HCT116 (cell line): Measurements from ENCODE around the gene TM9SF2. TPM values are rescaled to one million over a fixed set of nuclear protein-coding genes. Genes with fewer than 3 reads are reported as not detected.

Experiments used
- ATAC-seq: fragments of 200-7000 bp; cut with Tn5 transposase; 2 replicates; pipeline ENCODE4 v1.9.1; 2020; ENCODE audit warnings: mild to moderate bottlenecking, moderate library complexity
- BruUV-seq: library from RNA; stranded (reverse); fragments of 400-500 nt; replicated peaks from 2 replicates; lab custom pipeline; 2021; lab: Mats Ljungman, UMichigan
- CTCF ChIA-PET: fragments of 300-600 bp; sonication (Branson Sonifier 250); formaldehyde crosslinking; loops from one replicate; lab custom pipeline; 2021; ENCODE audit warnings: antibody characterized with exemption; lab: Charles Lee
- POLR2A ChIA-PET: fragments of 300-600, 350-600 bp; sonication (Branson Sonifier 250); formaldehyde crosslinking; loops from one replicate; lab custom pipeline; 2021; ENCODE audit warnings: antibody characterized with exemption; lab: Charles Lee
- RAD21 ChIA-PET, 2 experiments: fragments of 300-600 bp; sonication (Branson Sonifier 250); formaldehyde crosslinking; loops; one replicate each; lab custom pipeline; 2023; ENCODE audit warnings: low total read pairs in 2 of 2; ENCODE audit not compliant: uncharacterized antibody in 2 of 2, unreplicated experiment in 2 of 2, low non-redundant PET in 1 of 2; lab: Charles Lee
- DNase-seq: peaks from one replicate; pipeline ENCODE4 v3.0.0-alpha.2; 2010; ENCODE audit warnings: low read depth, low spot score
- H2AFZ ChIP-seq: fragments of 200-600 bp; shearing (Covaris generic), sonication (generic); 2 replicates; pipeline ENCODE4 v1.6.1; 2017; ENCODE audit warnings: low read depth, mixed run types, mixed read lengths, antibody characterized with exemption, low read length; ENCODE audit not compliant: poor library complexity, severe bottlenecking
- H3K27ac ChIP-seq: 2 replicates; pipeline ENCODE4 v1.5.1; 2012; ENCODE audit warnings: low read depth, low read length
- H3K27me3 ChIP-seq: fragments of 200-600 bp; sonication (generic); 2 replicates; pipeline ENCODE4 v1.6.1; 2016; ENCODE audit warnings: mixed run types, low read length, mixed read lengths; ENCODE audit not compliant: insufficient read depth
- H3K36me3 ChIP-seq, 2 experiments: fragments of 200-500 bp in 1 of 2; fragments of 200-600 bp in 1 of 2; sonication (Bioruptor generic) in 1 of 2; sonication (generic) in 1 of 2; 2 replicates each; pipeline versions ENCODE4 v1.5.1 to v1.6.1; 2014 to 2016; ENCODE audit warnings: low read length in 2 of 2, inconsistent platforms in 1 of 2, mixed read lengths in 1 of 2, mixed run types in 1 of 2; ENCODE audit not compliant: insufficient read depth in 2 of 2, control insufficient read depth in 1 of 2
- H3K4me1 ChIP-seq, 2 experiments: fragments of 200-600 bp in 1 of 2; sonication (generic) in 1 of 2; 2 replicates each; pipeline versions ENCODE4 v1.5.1 to v1.6.1; 2012 to 2017; ENCODE audit warnings: low read length in 2 of 2, inconsistent platforms in 1 of 2, mild to moderate bottlenecking in 1 of 2, mixed read lengths in 1 of 2, mixed run types in 1 of 2, moderate library complexity in 1 of 2; ENCODE audit not compliant: insufficient read depth in 2 of 2, control insufficient read depth in 1 of 2
- H3K4me2 ChIP-seq: fragments of 200-600 bp; sonication (generic); 2 replicates; pipeline ENCODE4 v1.6.1; 2017; ENCODE audit warnings: mixed run types, low read length, mixed read lengths
- H3K4me3 ChIP-seq, 2 experiments: fragments of 200-600 bp in 1 of 2; sonication (generic) in 1 of 2; replicated peaks in 1 of 2; 2 replicates each; pipeline ENCODE4 v1.5.1; 2011 to 2016; ENCODE audit warnings: low read length in 2 of 2, control low read depth in 1 of 2, low read depth in 1 of 2, mild to moderate bottlenecking in 1 of 2, mixed read lengths in 1 of 2, mixed run types in 1 of 2
- H3K79me2 ChIP-seq: fragments of 200-600 bp; sonication (generic); 2 replicates; pipeline ENCODE4 v1.6.1; 2017; ENCODE audit warnings: mild to moderate bottlenecking, mixed run types, low read length, moderate library complexity, mixed read lengths; ENCODE audit not compliant: insufficient read depth
- H3K9ac ChIP-seq: fragments of 200-600 bp; sonication (generic); 2 replicates; pipeline ENCODE4 v1.6.1; 2016; ENCODE audit warnings: low read length, mixed read lengths
- H3K9me2 ChIP-seq: fragments of 200-600 bp; sonication (generic), shearing (Covaris generic); 2 replicates; pipeline ENCODE4 v1.6.1; 2017; ENCODE audit warnings: mixed run types, mild to moderate bottlenecking, moderate library complexity; ENCODE audit not compliant: insufficient read depth
- H3K9me3 ChIP-seq, 2 experiments: fragments of 200-500 bp in 1 of 2; fragments of 200-600 bp in 1 of 2; sonication (Bioruptor generic) in 1 of 2; sonication (generic) in 1 of 2; 2 replicates each; pipeline ENCODE4 v1.6.1; 2014 to 2017; ENCODE audit warnings: low read length in 2 of 2, mixed read lengths in 2 of 2, inconsistent platforms in 1 of 2, low read depth in 1 of 2, mild to moderate bottlenecking in 1 of 2, mixed run types in 1 of 2, moderate library complexity in 1 of 2; ENCODE audit not compliant: control insufficient read depth in 1 of 2, insufficient read depth in 1 of 2
- H4K20me1 ChIP-seq: fragments of 200-600 bp; sonication (generic), shearing (Covaris generic); 2 replicates; pipeline ENCODE4 v1.6.1; 2017; ENCODE audit warnings: mixed run types, mild to moderate bottlenecking, moderate library complexity; ENCODE audit not compliant: insufficient read depth
- CBX3 ChIP-seq: IDR thresholded peaks from 2 replicates; pipeline ENCODE4 v1.6.1; 2012; ENCODE audit warnings: low read depth
- CEBPB ChIP-seq: IDR thresholded peaks from 2 replicates; pipeline ENCODE4 v1.6.1; 2012; ENCODE audit warnings: low read depth
- EGR1 ChIP-seq: IDR thresholded peaks from 2 replicates; pipeline ENCODE4 v1.6.1; 2012; ENCODE audit warnings: low read depth
- EZH2 ChIP-seq: fragments of 200-600 bp; sonication (generic); IDR thresholded peaks from 2 replicates; pipeline ENCODE4 v1.6.1; 2017; ENCODE audit warnings: antibody characterized with exemption, mixed run types
- EZH2phosphoT487 ChIP-seq: fragments of 200-600 bp; IDR thresholded peaks from 2 replicates; pipeline ENCODE4 v1.6.1; 2018; ENCODE audit warnings: antibody characterized with exemption, borderline replicate concordance
- JUND ChIP-seq: IDR thresholded peaks from 2 replicates; pipeline ENCODE4 v1.6.1; 2012
- MAX ChIP-seq: IDR thresholded peaks from 2 replicates; pipeline ENCODE4 v1.6.1; 2012
- POLR2A ChIP-seq: IDR thresholded peaks from 2 replicates; pipeline ENCODE4 v1.7.0; 2011; ENCODE audit warnings: borderline replicate concordance; ENCODE audit not compliant: insufficient read depth, insufficient read length; ENCODE audit errors: extremely low read depth
- RAD21 ChIP-seq: IDR thresholded peaks from 2 replicates; pipeline ENCODE4 v1.6.1; 2012; ENCODE audit warnings: low read depth, mild to moderate bottlenecking
- SIN3A ChIP-seq: IDR thresholded peaks from 2 replicates; pipeline ENCODE4 v1.6.1; 2012; ENCODE audit warnings: low read depth
- SP1 ChIP-seq: IDR thresholded peaks from 2 replicates; pipeline ENCODE4 v1.6.1; 2012; ENCODE audit warnings: low read depth
- SRF ChIP-seq: IDR thresholded peaks from 2 replicates; pipeline ENCODE4 v1.6.1; 2012; ENCODE audit warnings: low read depth
- YY1 ChIP-seq: IDR thresholded peaks from 2 replicates; pipeline ENCODE4 v1.6.1; 2011; ENCODE audit warnings: low read length, low read depth, moderate library complexity, mild to moderate bottlenecking; ENCODE audit not compliant: insufficient replicate concordance; ENCODE audit errors: extremely low read depth
- ZFX ChIP-seq: fragments of 450-650 bp; IDR thresholded peaks from 2 replicates; pipeline ENCODE4 v1.6.1; 2017
- ZNF274 ChIP-seq: fragments of 200-500 bp; sonication (Bioruptor generic); IDR thresholded peaks from 2 replicates; pipeline ENCODE4 v1.6.1; 2014; ENCODE audit warnings: mild to moderate bottlenecking, low read depth, low read length, inconsistent platforms
- intact Hi-C: fragments of 100-400 bp; cut with micrococcal nuclease; formaldehyde crosslinking; loops from 2 replicates; pipeline ENCODE4 v1.10.0; 2022
- total RNA-seq: library from RNA; stranded (reverse); gene quantifications from one replicate; pipeline ENCODE4 v1.2.1, GENCODE V29; 2021; ENCODE audit not compliant: unreplicated experiment
- TF ChIP-seq, protein P1 (sequence below), 3 experiments: fragments of 200-600 bp in 1 of 3; sonication (generic) in 1 of 3; IDR thresholded peaks in 2 of 3; conservative IDR thresholded peaks in 1 of 3; 2 replicates each; pipeline ENCODE4 v1.5.1; 2012 to 2017; ENCODE audit warnings: low read depth in 2 of 3, low read length in 2 of 3, antibody characterized with exemption in 1 of 3, borderline replicate concordance in 1 of 3, control low read depth in 1 of 3, mild to moderate bottlenecking in 1 of 3, mixed read lengths in 1 of 3, mixed run types in 1 of 3, moderate library complexity in 1 of 3; ENCODE audit not compliant: insufficient read depth in 1 of 3

Gene TM9SF2
- total RNA-seq, 1 experiment from 2014 or later: 77.8 TPM

- Histone ChIP-seq H3K4me3 (no peak overlapping the region), H3K79me2 (no peaks in the 10 kb centered on the region), H3K9me2 (no peaks in the 10 kb centered on the region), H3K27ac (no peak overlapping the region), H3K4me1 (no peaks in the 10 kb centered on the region), H3K4me2 (no peak overlapping the region), H3K9ac (no peak overlapping the region), H3K27me3 (no peaks in the 10 kb centered on the region), H3K9me3 (no peaks in the 10 kb centered on the region), H3K36me3 (peaks cover 18 to 36% of the 10 kb centered on the region in 2 experiments), H4K20me1 (no peaks in the 10 kb centered on the region), H2AFZ (no peak overlapping the region)
- ATAC-seq (no peak), DNase-seq (no peak)
- ChIA-PET POLR2A (no interaction called here), CTCF (interaction anchor here (0.8 kb wide), 1 partner anchor 33 kb away, joined by 3 read pairs; no protein-coding TSS in a partner anchor), RAD21 (no interaction called here)
- BruUV-seq: no TSS peak
- TF ChIP-seq EGR1: no peak
- no peak for TF ChIP-seq ZFX
- TF ChIP-seq, protein P1, sequence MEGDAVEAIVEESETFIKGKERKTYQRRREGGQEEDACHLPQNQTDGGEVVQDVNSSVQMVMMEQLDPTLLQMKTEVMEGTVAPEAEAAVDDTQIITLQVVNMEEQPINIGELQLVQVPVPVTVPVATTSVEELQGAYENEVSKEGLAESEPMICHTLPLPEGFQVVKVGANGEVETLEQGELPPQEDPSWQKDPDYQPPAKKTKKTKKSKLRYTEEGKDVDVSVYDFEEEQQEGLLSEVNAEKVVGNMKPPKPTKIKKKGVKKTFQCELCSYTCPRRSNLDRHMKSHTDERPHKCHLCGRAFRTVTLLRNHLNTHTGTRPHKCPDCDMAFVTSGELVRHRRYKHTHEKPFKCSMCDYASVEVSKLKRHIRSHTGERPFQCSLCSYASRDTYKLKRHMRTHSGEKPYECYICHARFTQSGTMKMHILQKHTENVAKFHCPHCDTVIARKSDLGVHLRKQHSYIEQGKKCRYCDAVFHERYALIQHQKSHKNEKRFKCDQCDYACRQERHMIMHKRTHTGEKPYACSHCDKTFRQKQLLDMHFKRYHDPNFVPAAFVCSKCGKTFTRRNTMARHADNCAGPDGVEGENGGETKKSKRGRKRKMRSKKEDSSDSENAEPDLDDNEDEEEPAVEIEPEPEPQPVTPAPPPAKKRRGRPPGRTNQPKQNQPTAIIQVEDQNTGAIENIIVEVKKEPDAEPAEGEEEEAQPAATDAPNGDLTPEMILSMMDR (IDR thresholded peaks at IDR 0.05 in 2 of 3, conservative IDR thresholded peaks at IDR 0.05 in 1 of 3; ENCODE audit: borderline replicate concordance in 1 of 3, insufficient read depth in 1 of 3, low read depth in 2 of 3, low read length in 2 of 3): no peak
- no peak for TF ChIP-seq MAX
- no peak for TF ChIP-seq EZH2phosphoT487
- TF ChIP-seq CBX3: no peak
- no peak for TF ChIP-seq JUND
- no peak for TF ChIP-seq SRF
- no peak for TF ChIP-seq CEBPB
- no peak for TF ChIP-seq POLR2A
- TF ChIP-seq SP1: no peak
- TF ChIP-seq RAD21: no peak
- TF ChIP-seq EZH2: no peak
- TF ChIP-seq YY1: no peak
- TF ChIP-seq ZNF274: no peak
- TF ChIP-seq SIN3A: no peak
- intact Hi-C loops: no loop called here
Observed at GRCh38 chr13:99545361-99545760, 44.1 kb downstream of the TM9SF2 start.
